SU-DHL-6 (cell line): Measurements from ENCODE around the gene MARCKSL1.

ENCODE experiments used
- CTCF ChIP-seq: fragments of 200-600 bp; sonication (generic); IDR thresholded peaks from one replicate; pipeline ENCODE4 v1.5.1; 2017; ENCODE audit warnings: antibody characterized with exemption, mild to moderate bottlenecking, low read length, moderate library complexity; ENCODE audit not compliant: insufficient read depth, poor library complexity, severe bottlenecking
- EZH2phosphoT487 ChIP-seq: fragments of 200-600 bp; sonication (generic), shearing (Covaris generic); conservative IDR thresholded peaks from 2 replicates; pipeline ENCODE4 v1.6.1; 2018; ENCODE audit warnings: mild to moderate bottlenecking, antibody characterized with exemption, low read length, moderate library complexity, mixed read lengths

GRCh38 chr1:32361308-32361673 lies 25.3 kb upstream of the MARCKSL1 start:
- TF ChIP-seq CTCF (no peak), EZH2phosphoT487 (no peak)
